ENCODE results near the gene HPS3.

GRCh38 chr3:149198611-149199010, 69.2 kb downstream of the HPS3 start:
- TF ChIP-seq CTCF (conservative IDR thresholded peaks at IDR 0.05; ENCODE audit: low read depth, low read length) (no peak), EZH2 (IDR thresholded peaks at IDR 0.05; ENCODE audit: low read length, unreplicated experiment) (no peak)

All from PC-3 (cell line).